ENCODE results near the gene MSH2.

MSH2 gene

GRCh38 chr2:47457268-47457667, 54.3 kb downstream of the MSH2 start:
- no peak for DNase-seq (ENCODE audit: low spot score)
- no peak for TF ChIP-seq CTCF (IDR thresholded peaks at IDR 0.05)

GRCh38 chr2:47459021-47459420, 56.1 kb downstream of the MSH2 start:
- Histone ChIP-seq H3K27ac (no peak overlapping the region), H3K4me3 (no peak overlapping the region)
- DNase-seq (ENCODE audit: low spot score), result no peak
- TF ChIP-seq CTCF (IDR thresholded peaks at IDR 0.05), result no peak

More at GRCh38 chr2:47457268-47457667, 54.3 kb downstream of the MSH2 start:
- Histone ChIP-seq H3K27ac (no peak overlapping the region), H3K4me3 (no peak overlapping the region)

GRCh38 chr2:47460766-47461165, 57.8 kb downstream of the MSH2 start:
- H3K4me3 ChIP-seq, result no peak overlapping the region
- DNase-seq (ENCODE audit: low spot score), result no peak
- H3K27ac ChIP-seq, result no peak overlapping the region
- no peak for TF ChIP-seq CTCF (IDR thresholded peaks at IDR 0.05)

- Histone ChIP-seq H3K4me3 (no peak overlapping the region), H3K27ac (no peak overlapping the region)
- DNase-seq (ENCODE audit: low spot score), result no peak
- no peak for TF ChIP-seq CTCF (IDR thresholded peaks at IDR 0.05)
Observed at GRCh38 chr2:47471429-47472116, 68.6 kb downstream of the MSH2 start.

GRCh38 chr2:47479863-47480262, 76.9 kb downstream of the MSH2 start:
- TF ChIP-seq CTCF (IDR thresholded peaks at IDR 0.05), result no peak
- Histone ChIP-seq H3K27ac (no peak overlapping the region), H3K4me3 (no peak overlapping the region)
- no peak for DNase-seq (ENCODE audit: low spot score)

- H3K27ac ChIP-seq, result no peak overlapping the region
- no peak overlapping the region for H3K4me3 ChIP-seq
- DNase-seq (ENCODE audit: low spot score), result no peak
- no peak for TF ChIP-seq CTCF (IDR thresholded peaks at IDR 0.05)
Observed at GRCh38 chr2:47483191-47483590, 80.2 kb downstream of the MSH2 start.

GRCh38 chr2:47484396-47484795, 81.4 kb downstream of the MSH2 start:
- no peak for TF ChIP-seq CTCF (IDR thresholded peaks at IDR 0.05)
- Histone ChIP-seq H3K27ac (no peak overlapping the region), H3K4me3 (no peak overlapping the region)
- no peak for DNase-seq (ENCODE audit: low spot score)

Measured in coronary artery (tissue), 2 donors.